ENCODE results near the gene MALRD1.

The MALRD1 gene

GRCh38 chr10:19652750-19653149 is 604.1 kb downstream of the MALRD1 start:
- no peak for DNase-seq (ENCODE audit: low spot score)

GRCh38 chr10:19653931-19654330 is 605.3 kb downstream of the MALRD1 start:
- no peak for DNase-seq (ENCODE audit: low spot score)

GRCh38 chr10:19654576-19654975 is 606.0 kb downstream of the MALRD1 start:
- no peak for DNase-seq (ENCODE audit: low spot score)

- no peak for DNase-seq (ENCODE audit: low spot score)
Observed at GRCh38 chr10:19656420-19657042, 607.9 kb downstream of the MALRD1 start.

GRCh38 chr10:19658131-19658530 is 609.5 kb downstream of the MALRD1 start:
- no peak for DNase-seq (ENCODE audit: low spot score)

- no peak for DNase-seq (ENCODE audit: low spot score)
Observed at GRCh38 chr10:19658622-19659233, 610.1 kb downstream of the MALRD1 start.

GRCh38 chr10:19659920-19660655 is 611.5 kb downstream of the MALRD1 start:
- no peak for DNase-seq (ENCODE audit: low spot score)

- no peak for DNase-seq (ENCODE audit: low spot score)
Observed at GRCh38 chr10:19663344-19663743, 614.7 kb downstream of the MALRD1 start.

- no peak for DNase-seq (ENCODE audit: low spot score)
Observed at GRCh38 chr10:19668116-19668515, 619.5 kb downstream of the MALRD1 start.

- no peak for DNase-seq (ENCODE audit: low spot score)
Observed at GRCh38 chr10:19676063-19676462, 627.5 kb downstream of the MALRD1 start.

GRCh38 chr10:19683356-19683755 is 634.8 kb downstream of the MALRD1 start:
- no peak for DNase-seq (ENCODE audit: low spot score)

GRCh38 chr10:19683960-19684359 is 635.4 kb downstream of the MALRD1 start:
- DNase-seq (ENCODE audit: low spot score), result no peak

GRCh38 chr10:19688344-19688743 is 639.7 kb downstream of the MALRD1 start:
- no peak for DNase-seq (ENCODE audit: low spot score)

GRCh38 chr10:19689231-19689630 is 640.6 kb downstream of the MALRD1 start:
- DNase-seq (ENCODE audit: low spot score), result no peak

GRCh38 chr10:19699299-19699698 is 650.7 kb downstream of the MALRD1 start:
- DNase-seq (ENCODE audit: low spot score), result no peak

GRCh38 chr10:19701427-19702052 is 652.9 kb downstream of the MALRD1 start:
- no peak for DNase-seq (ENCODE audit: low spot score)

- no peak for DNase-seq (ENCODE audit: low spot score)
Observed at GRCh38 chr10:19702215-19702614, 653.6 kb downstream of the MALRD1 start.

- DNase-seq (ENCODE audit: low spot score), result no peak
Observed at GRCh38 chr10:19704544-19704943, 655.9 kb downstream of the MALRD1 start.

GRCh38 chr10:19705250-19705649 is 656.6 kb downstream of the MALRD1 start:
- no peak for DNase-seq (ENCODE audit: low spot score)

GRCh38 chr10:19706904-19707303 is 658.3 kb downstream of the MALRD1 start:
- no peak for DNase-seq (ENCODE audit: low spot score)

GRCh38 chr10:19707376-19707775 is 658.8 kb downstream of the MALRD1 start:
- DNase-seq (ENCODE audit: low spot score), result no peak

- DNase-seq (ENCODE audit: low spot score), result no peak
Observed at GRCh38 chr10:19708031-19708430, 659.4 kb downstream of the MALRD1 start.

- no peak for DNase-seq (ENCODE audit: low spot score)
Observed at GRCh38 chr10:19710600-19710999, 662.0 kb downstream of the MALRD1 start.

Measured in hematopoietic multipotent progenitor cell treated with erythropoietin and hydrocortisone succinate and interleukin-3 and kit ligand, for 17 days (in vitro differentiated cells).